ENCODE data around the gene BMPR1A. TPM values are rescaled to one million over a fixed set of nuclear protein-coding genes. Genes with fewer than 3 reads are reported as not detected.
A peak's percentile ranks its signal among the peaks of the same experiment; 100 is the strongest.
"Not testable (repeated sequence)": the region's sequence is repeated elsewhere in the genome, so short reads cannot be mapped to it uniquely, and the experiment has no call there.

BMPR1A gene
- total and polyA plus RNA-seq, 2 experiments from 2014 or later = 14.2 to 82.5 TPM

GRCh38 chr10:86863484-86863842, 107.0 kb downstream of the BMPR1A start (continued):
- TF ChIP-seq ZNF462 (CRISPR knock-in tag; IDR thresholded peaks at IDR 0.05) (no peak), STAT1 (IDR thresholded peaks at IDR 0.05; ENCODE audit: unreplicated experiment) (no peak)

GRCh38 chr10:86865011-86865811, 108.8 kb downstream of the BMPR1A start:
- H3K9me2 ChIP-seq (ENCODE audit: insufficient read depth); H3K27me3 ChIP-seq (ENCODE audit: insufficient read depth); H4K20me1 ChIP-seq (replicated peaks; ENCODE audit: insufficient read depth); H3K36me3 Mint-ChIP-seq (ENCODE audit: low read depth); H2AFZ ChIP-seq; H3K9me3 Mint-ChIP-seq; H3K36me3 ChIP-seq (ENCODE audit: insufficient read depth); ATAC-seq: not testable (repeated sequence)
- H3F3A ChIP-seq (replicated peaks; ENCODE audit: low read depth) = peaks cover 29% of the 10 kb centered on the region
- Mint-ChIP-seq H3K4me3 (peak overlapping the region; percentile 43), H3K27me3 (ENCODE audit: insufficient read depth, low read depth, poor library complexity) (peaks cover 14% of the 10 kb centered on the region), H3K27ac (peak overlapping the region; percentile 97), H3K4me1 (peaks cover 74% of the 10 kb centered on the region)
- peak overlapping the region; percentile 100 for H3K27ac ChIP-seq (ENCODE audit: low read depth)
- H3K4me2 ChIP-seq = peak overlapping the region; percentile 59
- peaks cover 68% of the 10 kb centered on the region for H3K4me1 ChIP-seq (ENCODE audit: insufficient read depth)
- H3K4me3 ChIP-seq = peak overlapping the region; percentile 34
- peak; percentile 93 for TF ChIP-seq NANOG (IDR thresholded peaks at IDR 0.05; ENCODE audit: borderline replicate concordance)
- peak; percentile 62 for DNase-seq (ENCODE audit: low spot score)
- H3K79me2 ChIP-seq (replicated peaks; ENCODE audit: insufficient read depth) = peaks cover 45% of the 10 kb centered on the region

GRCh38 chr10:86867149-86867548, 110.7 kb downstream of the BMPR1A start:
- Histone ChIP-seq H3F3A (replicated peaks; ENCODE audit: low read depth) (peaks cover 22% of the 10 kb centered on the region), H4K20me1 (replicated peaks; ENCODE audit: insufficient read depth) (no peaks in the 10 kb centered on the region), H3K27ac (ENCODE audit: low read depth) (peak overlapping the region; percentile 100), H3K4me1 (ENCODE audit: insufficient read depth) (peaks cover 68% of the 10 kb centered on the region), H3K4me2 (peak overlapping the region; percentile 50), H3K27me3 (ENCODE audit: insufficient read depth) (no peaks in the 10 kb centered on the region), H3K36me3 (ENCODE audit: insufficient read depth) (no peaks in the 10 kb centered on the region), H3K4me3 (no peak overlapping the region), H3K9me2 (ENCODE audit: insufficient read depth) (no peaks in the 10 kb centered on the region), H3K79me2 (replicated peaks; ENCODE audit: insufficient read depth) (peaks cover 43% of the 10 kb centered on the region), H2AFZ (no peak overlapping the region)
- DNase-seq (ENCODE audit: low spot score) (no peak), ATAC-seq (no peak)
- peaks cover 80% of the 10 kb centered on the region for H3K4me1 Mint-ChIP-seq
- peaks cover 12% of the 10 kb centered on the region for H3K27me3 Mint-ChIP-seq (ENCODE audit: insufficient read depth, low read depth, poor library complexity)
- H3K4me3 Mint-ChIP-seq = no peak overlapping the region
- peaks cover 15% of the 10 kb centered on the region for H3K36me3 Mint-ChIP-seq (ENCODE audit: low read depth)
- H3K27ac Mint-ChIP-seq = peak overlapping the region; percentile 89
- H3K9me3 Mint-ChIP-seq = no peaks in the 10 kb centered on the region
- TF ChIP-seq STAT1 (IDR thresholded peaks at IDR 0.05; ENCODE audit: unreplicated experiment) = no peak
- no peak for TF ChIP-seq CREB1 (CRISPR knock-in tag; IDR thresholded peaks at IDR 0.05; ENCODE audit: low read depth)
- TF ChIP-seq JUNB (IDR thresholded peaks at IDR 0.05; ENCODE audit: unreplicated experiment) = no peak
- no peak for TF ChIP-seq ZNF331 (CRISPR knock-in tag; IDR thresholded peaks at IDR 0.05; ENCODE audit: low read depth)
- TF ChIP-seq ZNF114 (CRISPR knock-in tag; IDR thresholded peaks at IDR 0.05) = no peak
- no peak for TF ChIP-seq POLR2AphosphoS5 (IDR thresholded peaks at IDR 0.05; ENCODE audit: low read depth)
- no peak for TF ChIP-seq CTCF (conservative IDR thresholded peaks at IDR 0.05; ENCODE audit: low read depth in 2 of 2)
